HEK293 (cell line): ENCODE results near the gene PLEKHO2.

Source experiments
- ATF2 ChIP-seq: fragments of 450-650 bp; formaldehyde crosslinking; IDR thresholded peaks from 2 replicates; pipeline ENCODE4 v1.5.1; 2016; ENCODE audit warnings: missing biosample characterization, missing genetic modification characterization, low read depth
- CTCF ChIP-seq: fragments of 450-650 bp; formaldehyde crosslinking; IDR thresholded peaks from 2 replicates; pipeline ENCODE4 v1.5.1; 2016; ENCODE audit warnings: missing biosample characterization, missing genetic modification characterization
- HOXD13 ChIP-seq: sonication (generic); formaldehyde crosslinking; IDR thresholded peaks from 2 replicates; pipeline ENCODE4 v1.8.0; 2022; ENCODE audit warnings: missing genetic modification reagents, borderline replicate concordance
- KLF9 ChIP-seq: fragments of 450-650 bp; formaldehyde crosslinking; IDR thresholded peaks from 2 replicates; pipeline ENCODE4 v1.5.1; 2016; ENCODE audit warnings: missing biosample characterization, missing genetic modification characterization, low read depth
- MEIS1 ChIP-seq: sonication (generic); formaldehyde crosslinking; IDR thresholded peaks from 2 replicates; pipeline ENCODE4 v1.8.1; 2022; ENCODE audit warnings: missing genetic modification reagents, mild to moderate bottlenecking, borderline replicate concordance
- SCRT1 ChIP-seq: fragments of 450-650 bp; formaldehyde crosslinking; IDR thresholded peaks from 2 replicates; pipeline ENCODE4 v1.5.1; 2016; ENCODE audit warnings: missing biosample characterization, missing genetic modification characterization, borderline replicate concordance
- TCF7L2 ChIP-seq: IDR thresholded peaks from 2 replicates; pipeline ENCODE4 v1.6.1; 2011; ENCODE audit warnings: low read depth, mild to moderate bottlenecking, inconsistent platforms, low read length, moderate library complexity, borderline replicate concordance
- YY1 ChIP-seq: fragments of 450-650 bp; formaldehyde crosslinking; IDR thresholded peaks from 2 replicates; pipeline ENCODE4 v1.5.1; 2018; ENCODE audit warnings: missing biosample characterization, missing genetic modification characterization
- ZNF175 ChIP-seq: fragments of 450-650 bp; formaldehyde crosslinking; IDR thresholded peaks from 2 replicates; pipeline ENCODE4 v1.5.1; 2016; ENCODE audit warnings: missing biosample characterization, missing genetic modification characterization
- ZNF354C ChIP-seq: fragments of 450-650 bp; formaldehyde crosslinking; IDR thresholded peaks from 2 replicates; pipeline ENCODE4 v1.5.1; 2016; ENCODE audit warnings: missing biosample characterization, missing genetic modification characterization, low read depth, borderline replicate concordance
- ZNF48 ChIP-seq: fragments of 450-650 bp; formaldehyde crosslinking; IDR thresholded peaks from 2 replicates; pipeline ENCODE4 v1.5.1; 2016; ENCODE audit warnings: missing biosample characterization, missing genetic modification characterization
- ZNF596 ChIP-seq: fragments of 450-650 bp; IDR thresholded peaks from 2 replicates; pipeline ENCODE4 v1.5.0; 2018; ENCODE audit warnings: missing biosample characterization, mild to moderate bottlenecking, missing genetic modification characterization, moderate library complexity
- ZNF610 ChIP-seq: fragments of 450-650 bp; formaldehyde crosslinking; IDR thresholded peaks from 2 replicates; pipeline ENCODE4 v1.5.1; 2016; ENCODE audit warnings: missing biosample characterization, missing genetic modification characterization, borderline replicate concordance

GRCh38 chr15:64847016-64847415 is 5.3 kb downstream of the PLEKHO2 start:
- no peak for TF ChIP-seq ZNF175 (tag by site-specific recombination)
- no peak for TF ChIP-seq ATF2 (tag by site-specific recombination)
- no peak for TF ChIP-seq ZNF610
- no peak for TF ChIP-seq CTCF
- TF ChIP-seq MEIS1 (CRISPR knock-in tag): no peak
- no peak for TF ChIP-seq ZNF596
- no peak for TF ChIP-seq ZNF354C (tag by site-specific recombination)
- TF ChIP-seq TCF7L2: no peak
- no peak for TF ChIP-seq HOXD13 (CRISPR knock-in tag)
- TF ChIP-seq ZNF48: no peak
- no peak for TF ChIP-seq SCRT1 (tag by site-specific recombination)
- TF ChIP-seq KLF9 (tag by site-specific recombination): no peak
- no peak for TF ChIP-seq YY1 (tag by site-specific recombination)
